CD14-positive monocyte (primary cell): ENCODE results near the gene RAPH1. TPM values are rescaled to one million over a fixed set of nuclear protein-coding genes. Genes with fewer than 3 reads are reported as not detected.

ENCODE experiments used
- DNase-seq, 3 donors: peaks; one replicate each; pipeline ENCODE4 v3.0.0-alpha.2; 2011 to 2022
- H2AFZ ChIP-seq: 2 replicates; pipeline ENCODE4 v1.6.0; 2012; ENCODE audit warnings: mild to moderate bottlenecking, low read depth, low read length, inconsistent platforms; ENCODE audit not compliant: insufficient read depth, poor library complexity, severe bottlenecking
- H3K27ac ChIP-seq, 2 donors: 1 replicate in 1 of 2; 2 replicates in 1 of 2; pipeline ENCODE4 v1.5.1; 2012 to 2013; ENCODE audit warnings: low read length in 2 of 2, control low read depth in 1 of 2, inconsistent platforms in 1 of 2, low read depth in 1 of 2, mild to moderate bottlenecking in 1 of 2
- H3K27me3 ChIP-seq, 2 donors: one replicate each; pipeline versions ENCODE4 v1.6.0 to v1.6.1; 2011 to 2013; ENCODE audit warnings: low read length in 2 of 2; ENCODE audit not compliant: control insufficient read depth in 2 of 2, insufficient read depth in 2 of 2
- H3K36me3 ChIP-seq, 2 donors: replicated peaks in 1 of 2; 1 replicate in 1 of 2; 2 replicates in 1 of 2; pipeline versions ENCODE4 v1.5.1 to v1.6.1; 2012 to 2013; ENCODE audit warnings: low read length in 2 of 2, control low read depth in 1 of 2, inconsistent platforms in 1 of 2, mild to moderate bottlenecking in 1 of 2; ENCODE audit not compliant: insufficient read depth in 2 of 2, control insufficient read depth in 1 of 2
- H3K4me1 ChIP-seq, 2 donors: 1 replicate in 1 of 2; 2 replicates in 1 of 2; pipeline versions ENCODE4 v1.5.1 to v1.6.1; 2012 to 2013; ENCODE audit warnings: low read length in 2 of 2, control low read depth in 1 of 2, inconsistent platforms in 1 of 2, mild to moderate bottlenecking in 1 of 2, moderate library complexity in 1 of 2; ENCODE audit not compliant: insufficient read depth in 2 of 2, control insufficient read depth in 1 of 2
- H3K4me2 ChIP-seq: replicated peaks from 2 replicates; pipeline ENCODE3; 2012; ENCODE audit warnings: low read length, moderate library complexity, mild to moderate bottlenecking; ENCODE audit not compliant: poor library complexity, severe bottlenecking; ENCODE audit errors: extremely low read depth
- H3K4me3 ChIP-seq, 3 experiments: fragments of 200-600 bp in 1 of 3; sonication (generic) in 1 of 3; replicated peaks in 1 of 3; 1 replicate in 2 of 3; 2 replicates in 1 of 3; pipeline ENCODE4 v1.5.1; 2011 to 2013; ENCODE audit warnings: low read length in 3 of 3, mild to moderate bottlenecking in 3 of 3, control low read depth in 2 of 3, low read depth in 2 of 3, inconsistent platforms in 1 of 3, moderate library complexity in 1 of 3
- H3K79me2 ChIP-seq: 2 replicates; pipeline ENCODE4 v1.6.0; 2012; ENCODE audit warnings: mild to moderate bottlenecking, control low read depth, inconsistent platforms, low read length, moderate library complexity; ENCODE audit not compliant: insufficient read depth
- H3K9ac ChIP-seq: 2 replicates; pipeline ENCODE4 v1.6.0; 2017; ENCODE audit warnings: low read length, mild to moderate bottlenecking; ENCODE audit not compliant: insufficient read depth, poor library complexity, severe bottlenecking
- H3K9me3 ChIP-seq, 2 donors: replicated peaks in 1 of 2; 1 replicate in 1 of 2; 2 replicates in 1 of 2; pipeline versions ENCODE4 v1.5.1 to v1.6.1; 2012 to 2013; ENCODE audit warnings: low read length in 2 of 2, control low read depth in 1 of 2; ENCODE audit not compliant: control insufficient read depth in 1 of 2, insufficient read depth in 1 of 2
- H4K20me1 ChIP-seq: 2 replicates; pipeline ENCODE4 v1.6.0; 2012; ENCODE audit warnings: mild to moderate bottlenecking, low read length, control low read depth, moderate library complexity; ENCODE audit not compliant: insufficient read depth
- H3K27ac Mint-ChIP-seq, 7 donors: one replicate each; pipeline ENCODE4 v1.8.0; 2020; ENCODE audit warnings: mild to moderate bottlenecking in 7 of 7, mixed read lengths in 7 of 7, moderate library complexity in 6 of 7, inconsistent platforms in 2 of 7
- H3K27me3 Mint-ChIP-seq, 3 donors: one replicate each; pipeline ENCODE4 v1.8.0; 2021 to 2022; ENCODE audit warnings: low read depth in 3 of 3, mild to moderate bottlenecking in 3 of 3, mixed read lengths in 3 of 3, moderate library complexity in 3 of 3, inconsistent platforms in 1 of 3
- H3K36me3 Mint-ChIP-seq, 2 donors: one replicate each; pipeline ENCODE4 v1.8.0; 2020; ENCODE audit warnings: mixed read lengths in 2 of 2, inconsistent platforms in 1 of 2, mild to moderate bottlenecking in 1 of 2
- H3K4me1 Mint-ChIP-seq: one replicate; pipeline ENCODE4 v1.8.0; 2020; ENCODE audit warnings: mild to moderate bottlenecking, mixed read lengths
- H3K4me3 Mint-ChIP-seq, 2 donors: one replicate each; pipeline ENCODE4 v1.8.0; 2020; ENCODE audit warnings: mild to moderate bottlenecking in 2 of 2, mixed read lengths in 2 of 2, moderate library complexity in 1 of 2
- H3K9me3 Mint-ChIP-seq, 7 donors: one replicate each; pipeline ENCODE4 v1.8.0; 2020 to 2022; ENCODE audit warnings: mixed read lengths in 7 of 7, mild to moderate bottlenecking in 6 of 7, moderate library complexity in 6 of 7, inconsistent platforms in 2 of 7
- intact Hi-C, 2 donors: fragments of 100-400 bp; cut with micrococcal nuclease; formaldehyde crosslinking; loops; one replicate each; pipeline versions ENCODE4 v1.15.0 to v1.15.1; 2023
- polyA plus RNA-seq, 3 donors: library from polyadenylated mRNA; depleted of rRNA in 1 of 3; unstranded in 2 of 3; stranded (reverse) in 1 of 3; fragments of 300-500 nt in 2 of 3; fragments of >200 nt in 1 of 3; fragmentation: Illumina TruSeq in 2 of 3; gene quantifications; 1 replicate in 2 of 3; 2 replicates in 1 of 3; pipeline ENCODE4 v1.2.3, GENCODE V29; 2012 to 2021
- TF ChIP-seq, protein P1 (sequence below): fragments of 200-600 bp; IDR thresholded peaks from one replicate; pipeline ENCODE4 v1.8.0; 2022; ENCODE audit warnings: antibody characterized with exemption, mild to moderate bottlenecking

Gene RAPH1
- polyA plus RNA-seq, 3 donors, result 3.8 to 5.1 (median 4.5) TPM

DNA sequence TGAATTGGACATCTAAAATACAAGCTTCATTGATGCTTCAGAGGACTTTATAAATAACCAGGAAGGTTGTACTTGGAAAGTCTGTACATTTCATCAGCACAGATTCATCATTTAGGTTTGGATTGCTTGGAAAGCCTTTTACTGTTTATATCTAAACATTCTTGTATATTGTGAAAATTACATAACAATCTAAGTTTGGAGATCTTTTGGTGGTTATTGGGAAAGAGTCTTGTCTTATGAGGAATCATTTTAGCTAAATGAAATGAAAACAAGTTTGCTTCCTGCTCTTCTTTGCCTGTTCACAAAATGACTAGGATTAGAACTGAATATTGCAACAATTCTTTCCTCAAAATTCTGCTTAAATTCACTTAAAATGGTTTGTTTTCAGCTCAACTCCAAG lies 127.6 kb downstream of the RAPH1 start:
- Mint-ChIP-seq H3K27me3 (peaks cover 0 to 1% (median 1%) of the 10 kb centered on the region in 3 donors), H3K4me3 (no peak overlapping the region), H3K36me3 (peaks cover 7% of the 10 kb centered on the region in 2 donors), H3K9me3 (no peaks in the 10 kb centered on the region), H3K4me1 (no peaks in the 10 kb centered on the region), H3K27ac (no peak overlapping the region)
- H3K79me2 ChIP-seq, result no peaks in the 10 kb centered on the region
- no peak overlapping the region for H3K27ac ChIP-seq
- TF ChIP-seq, protein P1, sequence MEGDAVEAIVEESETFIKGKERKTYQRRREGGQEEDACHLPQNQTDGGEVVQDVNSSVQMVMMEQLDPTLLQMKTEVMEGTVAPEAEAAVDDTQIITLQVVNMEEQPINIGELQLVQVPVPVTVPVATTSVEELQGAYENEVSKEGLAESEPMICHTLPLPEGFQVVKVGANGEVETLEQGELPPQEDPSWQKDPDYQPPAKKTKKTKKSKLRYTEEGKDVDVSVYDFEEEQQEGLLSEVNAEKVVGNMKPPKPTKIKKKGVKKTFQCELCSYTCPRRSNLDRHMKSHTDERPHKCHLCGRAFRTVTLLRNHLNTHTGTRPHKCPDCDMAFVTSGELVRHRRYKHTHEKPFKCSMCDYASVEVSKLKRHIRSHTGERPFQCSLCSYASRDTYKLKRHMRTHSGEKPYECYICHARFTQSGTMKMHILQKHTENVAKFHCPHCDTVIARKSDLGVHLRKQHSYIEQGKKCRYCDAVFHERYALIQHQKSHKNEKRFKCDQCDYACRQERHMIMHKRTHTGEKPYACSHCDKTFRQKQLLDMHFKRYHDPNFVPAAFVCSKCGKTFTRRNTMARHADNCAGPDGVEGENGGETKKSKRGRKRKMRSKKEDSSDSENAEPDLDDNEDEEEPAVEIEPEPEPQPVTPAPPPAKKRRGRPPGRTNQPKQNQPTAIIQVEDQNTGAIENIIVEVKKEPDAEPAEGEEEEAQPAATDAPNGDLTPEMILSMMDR, result no peak
- no peak overlapping the region for H2AFZ ChIP-seq
- H4K20me1 ChIP-seq, result no peaks in the 10 kb centered on the region
- H3K4me2 ChIP-seq, result no peak overlapping the region
- intact Hi-C loops, result no loop called here
- H3K9me3 ChIP-seq, result no peaks in the 10 kb centered on the region
- H3K4me1 ChIP-seq, result no peaks in the 10 kb centered on the region
- no peaks in the 10 kb centered on the region for H3K27me3 ChIP-seq
- no peak overlapping the region for H3K9ac ChIP-seq
- H3K36me3 ChIP-seq, result no peaks in the 10 kb centered on the region
- DNase-seq, result no peak
- H3K4me3 ChIP-seq, result no peak overlapping the region

DNA sequence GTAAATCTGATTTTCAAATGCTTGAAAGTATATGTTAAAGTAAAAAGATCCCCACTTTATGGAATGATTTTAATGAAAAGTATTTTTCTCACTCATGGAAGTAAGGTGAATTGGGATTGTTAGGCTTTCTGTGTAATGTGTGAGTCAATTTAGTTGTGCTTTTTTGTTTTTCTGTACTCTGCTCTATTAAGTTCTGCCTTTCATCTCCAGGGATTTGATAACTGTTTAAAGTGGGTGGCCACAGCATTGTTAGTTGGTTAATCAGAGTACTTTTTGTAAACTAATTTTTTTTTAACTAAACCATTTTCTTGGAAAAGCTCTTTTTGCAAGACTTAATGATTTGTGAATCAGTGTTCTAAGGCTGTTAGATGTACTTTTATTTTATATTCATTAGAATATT lies 130.1 kb downstream of the RAPH1 start:
- no peak overlapping the region for H3K9ac ChIP-seq
- no peak overlapping the region for H2AFZ ChIP-seq
- no peaks in the 10 kb centered on the region for H3K9me3 Mint-ChIP-seq
- H3K9me3 ChIP-seq, result no peaks in the 10 kb centered on the region
- H3K4me3 Mint-ChIP-seq, result no peak overlapping the region
- no peaks in the 10 kb centered on the region for H3K4me1 ChIP-seq
- H3K27ac ChIP-seq, result no peak overlapping the region
- no peak for DNase-seq
- TF ChIP-seq, protein P1, result no peak
- no peaks in the 10 kb centered on the region for H3K4me1 Mint-ChIP-seq
- no peak overlapping the region for H3K27ac Mint-ChIP-seq
- intact Hi-C loops, result no loop called here
- H3K36me3 ChIP-seq, result no peaks in the 10 kb centered on the region
- no peaks in the 10 kb centered on the region for H3K27me3 ChIP-seq
- peaks cover 0 to 1% (median 1%) of the 10 kb centered on the region in 3 donors for H3K27me3 Mint-ChIP-seq
- peaks cover 7% of the 10 kb centered on the region in 2 donors for H3K36me3 Mint-ChIP-seq
- no peaks in the 10 kb centered on the region for H3K79me2 ChIP-seq
- H3K4me2 ChIP-seq, result no peak overlapping the region
- H3K4me3 ChIP-seq, result no peak overlapping the region
- H4K20me1 ChIP-seq, result no peaks in the 10 kb centered on the region
